AG10803 (cell line): Measurements from ENCODE around the gene NOLC1.

Experiments
- DNase-seq: peaks from one replicate; pipeline ENCODE4 v3.0.0; 2010; ENCODE audit warnings: low read depth
- H3K4me3 ChIP-seq: 2 replicates; pipeline ENCODE4 v1.5.1; 2011; ENCODE audit warnings: mild to moderate bottlenecking, low read length, control low read depth
- TF ChIP-seq, protein P1 (sequence below): conservative IDR thresholded peaks from 2 replicates; pipeline ENCODE4 v1.5.1; 2011; ENCODE audit warnings: mild to moderate bottlenecking, low read length, control low read depth, inconsistent platforms

The NOLC1 gene

DNA sequence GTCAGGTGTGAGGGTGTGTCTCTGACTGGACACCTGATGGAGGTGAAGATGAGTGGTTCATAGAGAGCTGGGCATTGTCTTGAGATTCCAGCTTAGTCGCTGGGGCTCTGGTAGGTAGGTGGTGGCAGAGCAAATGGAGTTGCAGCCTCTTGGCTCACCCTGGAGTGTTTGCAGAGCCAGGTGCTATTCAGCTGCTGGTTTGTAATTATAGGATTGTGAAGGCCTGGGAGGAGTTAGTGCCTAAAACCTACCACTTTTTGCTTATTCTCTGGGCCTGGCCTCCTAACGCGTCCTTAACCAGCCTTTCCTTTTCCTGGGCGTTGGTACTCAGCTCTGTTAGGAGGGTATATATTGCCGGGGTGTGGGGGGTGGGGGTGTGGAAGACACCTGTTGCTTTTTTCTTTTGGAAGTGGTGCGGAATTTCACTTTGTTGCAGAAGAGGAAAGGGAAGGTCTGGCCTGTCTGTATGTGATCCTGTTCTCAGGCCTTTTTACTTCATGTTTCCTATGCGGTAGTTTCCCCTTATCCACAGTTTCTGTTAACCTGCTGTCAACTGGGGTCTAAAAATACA, 16.1 kb upstream of the NOLC1 start:
- TF ChIP-seq, protein P1, sequence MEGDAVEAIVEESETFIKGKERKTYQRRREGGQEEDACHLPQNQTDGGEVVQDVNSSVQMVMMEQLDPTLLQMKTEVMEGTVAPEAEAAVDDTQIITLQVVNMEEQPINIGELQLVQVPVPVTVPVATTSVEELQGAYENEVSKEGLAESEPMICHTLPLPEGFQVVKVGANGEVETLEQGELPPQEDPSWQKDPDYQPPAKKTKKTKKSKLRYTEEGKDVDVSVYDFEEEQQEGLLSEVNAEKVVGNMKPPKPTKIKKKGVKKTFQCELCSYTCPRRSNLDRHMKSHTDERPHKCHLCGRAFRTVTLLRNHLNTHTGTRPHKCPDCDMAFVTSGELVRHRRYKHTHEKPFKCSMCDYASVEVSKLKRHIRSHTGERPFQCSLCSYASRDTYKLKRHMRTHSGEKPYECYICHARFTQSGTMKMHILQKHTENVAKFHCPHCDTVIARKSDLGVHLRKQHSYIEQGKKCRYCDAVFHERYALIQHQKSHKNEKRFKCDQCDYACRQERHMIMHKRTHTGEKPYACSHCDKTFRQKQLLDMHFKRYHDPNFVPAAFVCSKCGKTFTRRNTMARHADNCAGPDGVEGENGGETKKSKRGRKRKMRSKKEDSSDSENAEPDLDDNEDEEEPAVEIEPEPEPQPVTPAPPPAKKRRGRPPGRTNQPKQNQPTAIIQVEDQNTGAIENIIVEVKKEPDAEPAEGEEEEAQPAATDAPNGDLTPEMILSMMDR = no peak
- DNase-seq = no peak
- no peak overlapping the region for H3K4me3 ChIP-seq

DNA sequence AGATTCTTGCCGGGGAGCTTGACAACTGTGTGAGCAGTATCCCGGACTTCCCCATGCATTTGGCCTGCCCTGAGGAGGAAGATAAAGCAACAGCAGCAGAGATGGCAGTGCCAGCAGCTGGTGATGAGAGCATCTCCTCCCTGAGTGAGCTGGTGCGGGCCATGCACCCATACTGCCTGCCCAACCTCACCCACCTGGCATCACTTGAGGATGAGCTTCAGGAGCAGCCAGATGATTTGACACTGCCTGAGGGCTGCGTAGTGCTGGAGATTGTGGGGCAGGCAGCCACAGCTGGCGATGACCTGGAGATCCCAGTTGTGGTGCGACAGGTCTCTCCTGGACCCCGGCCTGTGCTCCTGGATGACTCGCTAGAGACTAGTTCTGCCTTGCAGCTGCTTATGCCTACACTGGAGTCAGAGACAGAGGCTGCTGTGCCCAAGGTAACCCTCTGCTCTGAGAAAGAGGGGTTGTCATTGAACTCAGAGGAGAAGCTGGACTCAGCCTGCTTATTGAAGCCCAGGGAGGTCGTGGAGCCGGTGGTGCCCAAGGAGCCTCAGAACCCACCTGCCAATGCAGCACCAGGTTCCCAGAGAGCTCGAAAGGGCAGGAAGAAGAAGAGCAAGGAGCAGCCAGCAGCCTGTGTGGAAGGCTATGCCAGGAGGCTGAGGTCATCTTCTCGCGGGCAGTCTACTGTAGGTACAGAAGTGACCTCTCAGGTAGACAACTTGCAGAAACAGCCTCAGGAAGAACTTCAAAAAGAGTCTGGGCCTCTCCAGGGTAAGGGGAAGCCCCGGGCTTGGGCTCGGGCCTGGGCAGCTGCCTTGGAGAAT, 12.7 kb upstream of the NOLC1 start:
- DNase-seq = no peak
- TF ChIP-seq, protein P1 = no peak
- no peak overlapping the region for H3K4me3 ChIP-seq

DNA sequence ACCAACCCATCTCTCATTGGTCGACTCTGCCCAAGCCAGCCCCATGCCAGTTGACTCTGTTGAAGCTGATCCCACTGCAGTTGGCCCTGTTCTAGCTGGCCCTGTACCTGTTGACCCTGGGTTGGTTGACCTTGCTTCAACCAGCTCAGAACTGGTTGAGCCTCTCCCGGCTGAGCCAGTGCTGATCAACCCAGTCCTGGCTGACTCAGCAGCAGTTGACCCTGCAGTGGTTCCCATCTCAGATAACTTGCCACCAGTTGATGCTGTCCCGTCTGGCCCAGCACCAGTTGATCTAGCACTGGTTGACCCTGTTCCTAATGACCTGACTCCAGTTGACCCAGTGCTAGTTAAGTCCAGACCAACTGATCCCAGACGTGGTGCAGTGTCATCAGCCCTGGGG, 12.0 kb upstream of the NOLC1 start:
- TF ChIP-seq, protein P1 = no peak
- no peak overlapping the region for H3K4me3 ChIP-seq
- DNase-seq = no peak

DNA sequence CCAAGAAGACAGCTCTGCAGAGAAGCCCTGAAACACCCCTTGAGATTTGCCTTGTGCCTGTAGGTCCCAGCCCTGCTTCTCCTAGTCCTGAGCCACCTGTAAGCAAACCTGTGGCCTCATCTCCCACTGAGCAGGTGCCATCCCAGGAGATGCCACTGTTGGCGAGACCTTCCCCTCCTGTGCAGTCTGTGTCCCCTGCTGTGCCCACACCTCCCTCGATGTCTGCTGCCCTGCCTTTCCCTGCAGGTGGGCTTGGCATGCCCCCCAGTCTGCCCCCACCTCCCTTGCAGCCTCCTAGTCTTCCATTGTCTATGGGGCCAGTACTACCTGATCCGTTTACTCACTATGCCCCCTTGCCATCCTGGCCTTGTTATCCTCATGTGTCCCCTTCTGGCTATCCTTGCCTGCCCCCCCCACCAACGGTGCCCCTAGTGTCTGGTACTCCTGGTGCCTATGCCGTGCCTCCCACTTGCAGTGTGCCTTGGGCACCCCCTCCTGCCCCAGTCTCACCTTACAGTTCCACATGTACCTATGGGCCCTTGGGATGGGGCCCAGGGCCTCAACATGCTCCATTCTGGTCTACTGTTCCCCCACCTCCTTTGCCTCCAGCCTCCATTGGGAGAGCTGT, 11.2 kb upstream of the NOLC1 start:
- no peak for DNase-seq
- no peak overlapping the region for H3K4me3 ChIP-seq
- TF ChIP-seq, protein P1 = no peak

DNA sequence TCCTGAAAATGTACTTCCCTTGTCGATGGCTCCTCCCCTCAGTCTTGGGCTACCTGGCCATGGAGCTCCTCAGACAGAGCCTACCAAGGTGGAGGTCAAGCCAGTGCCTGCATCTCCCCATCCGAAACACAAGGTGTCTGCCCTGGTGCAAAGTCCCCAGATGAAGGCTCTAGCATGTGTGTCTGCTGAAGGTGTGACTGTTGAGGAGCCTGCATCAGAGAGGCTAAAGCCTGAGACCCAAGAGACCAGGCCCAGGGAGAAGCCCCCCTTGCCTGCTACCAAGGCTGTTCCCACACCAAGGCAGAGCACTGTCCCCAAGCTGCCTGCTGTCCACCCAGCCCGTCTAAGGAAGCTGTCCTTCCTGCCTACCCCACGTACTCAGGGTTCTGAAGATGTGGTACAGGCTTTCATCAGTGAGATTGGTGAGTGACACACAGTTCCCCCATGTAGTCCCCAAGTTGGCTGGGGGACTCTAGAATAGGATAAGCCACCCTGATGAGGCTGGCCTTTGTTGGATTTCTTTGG, 10.5 kb upstream of the NOLC1 start:
- TF ChIP-seq, protein P1 = no peak
- DNase-seq = no peak
- no peak overlapping the region for H3K4me3 ChIP-seq

DNA sequence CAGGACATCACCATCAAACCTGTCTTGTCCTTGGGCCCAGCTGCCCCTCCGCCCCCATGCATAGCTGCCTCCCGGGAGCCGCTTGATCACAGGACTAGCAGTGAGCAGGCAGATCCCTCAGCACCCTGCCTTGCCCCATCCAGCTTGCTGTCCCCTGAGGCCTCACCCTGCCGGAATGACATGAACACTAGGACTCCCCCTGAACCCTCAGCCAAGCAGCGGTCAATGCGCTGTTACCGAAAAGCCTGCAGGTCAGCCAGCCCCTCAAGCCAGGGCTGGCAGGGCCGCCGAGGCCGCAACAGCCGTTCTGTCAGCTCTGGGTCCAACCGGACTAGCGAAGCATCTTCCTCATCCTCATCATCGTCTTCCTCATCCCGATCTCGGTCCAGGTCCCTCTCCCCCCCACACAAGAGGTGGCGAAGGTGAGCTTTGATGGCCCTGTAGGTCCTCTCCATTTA, 5.2 kb upstream of the NOLC1 start:
- H3K4me3 ChIP-seq = no peak overlapping the region
- no peak for DNase-seq
- TF ChIP-seq, protein P1 = no peak
